GM19452 (cell line): ENCODE results near the gene IL17RA.

ENCODE experiments used
- ATAC-seq: cut with Tn5 transposase; IDR thresholded peaks from one replicate; pipeline ENCODE4 v1.9.1; 2021; ENCODE audit not compliant: unreplicated experiment

The IL17RA gene

GRCh38 chr22:17106161-17106784, 21.5 kb downstream of the IL17RA start:
- ATAC-seq: no peak

- no peak for ATAC-seq
Measured at GRCh38 chr22:17106785-17107546, 22.2 kb downstream of the IL17RA start.

DNA sequence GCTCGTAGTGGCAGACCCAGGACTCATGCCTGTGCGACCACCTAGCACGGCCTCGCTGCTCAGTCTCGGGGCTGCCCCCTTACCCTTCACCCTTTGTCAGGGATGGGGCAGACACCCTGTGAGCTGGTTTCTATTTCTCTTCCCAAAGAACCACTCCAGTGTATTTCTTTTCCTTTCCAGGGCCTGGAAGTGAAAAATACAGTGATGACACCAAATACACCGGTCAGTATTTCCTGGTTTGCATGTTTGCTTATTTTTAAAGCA, 22.7 kb downstream of the IL17RA start:
- no peak for ATAC-seq

DNA sequence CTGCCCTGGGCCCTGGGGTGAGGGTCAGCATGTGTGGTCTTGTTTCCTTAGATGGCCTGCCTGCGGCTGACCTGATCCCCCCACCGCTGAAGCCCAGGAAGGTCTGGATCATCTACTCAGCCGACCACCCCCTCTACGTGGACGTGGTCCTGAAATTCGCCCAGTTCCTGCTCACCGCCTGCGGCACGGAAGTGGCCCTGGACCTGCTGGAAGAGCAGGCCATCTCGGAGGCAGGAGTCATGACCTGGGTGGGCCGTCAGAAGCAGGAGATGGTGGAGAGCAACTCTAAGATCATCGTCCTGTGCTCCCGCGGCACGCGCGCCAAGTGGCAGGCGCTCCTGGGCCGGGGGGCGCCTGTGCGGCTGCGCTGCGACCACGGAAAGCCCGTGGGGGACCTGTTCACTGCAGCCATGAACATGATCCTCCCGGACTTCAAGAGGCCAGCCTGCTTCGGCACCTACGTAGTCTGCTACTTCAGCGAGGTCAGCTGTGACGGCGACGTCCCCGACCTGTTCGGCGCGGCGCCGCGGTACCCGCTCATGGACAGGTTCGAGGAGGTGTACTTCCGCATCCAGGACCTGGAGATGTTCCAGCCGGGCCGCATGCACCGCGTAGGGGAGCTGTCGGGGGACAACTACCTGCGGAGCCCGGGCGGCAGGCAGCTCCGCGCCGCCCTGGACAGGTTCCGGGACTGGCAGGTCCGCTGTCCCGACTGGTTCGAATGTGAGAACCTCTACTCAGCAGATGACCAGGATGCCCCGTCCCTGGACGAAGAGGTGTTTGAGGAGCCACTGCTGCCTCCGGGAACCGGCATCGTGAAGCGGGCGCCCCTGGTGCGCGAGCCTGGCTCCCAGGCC, 23.7 kb downstream of the IL17RA start:
- ATAC-seq: no peak

GRCh38 chr22:17109113-17109865, 24.5 kb downstream of the IL17RA start:
- no peak for ATAC-seq

DNA sequence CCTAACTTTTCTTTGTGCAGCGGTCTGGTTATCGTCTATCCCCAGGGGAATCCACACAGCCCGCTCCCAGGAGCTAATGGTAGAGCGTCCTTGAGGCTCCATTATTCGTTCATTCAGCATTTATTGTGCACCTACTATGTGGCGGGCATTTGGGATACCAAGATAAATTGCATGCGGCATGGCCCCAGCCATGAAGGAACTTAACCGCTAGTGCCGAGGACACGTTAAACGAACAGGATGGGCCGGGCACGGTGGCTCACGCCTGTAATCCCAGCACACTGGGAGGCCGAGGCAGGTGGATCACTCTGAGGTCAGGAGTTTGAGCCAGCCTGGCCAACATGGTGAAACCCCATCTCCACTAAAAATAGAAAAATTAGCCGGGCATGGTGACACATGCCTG, 25.2 kb downstream of the IL17RA start:
- ATAC-seq: no peak

- ATAC-seq: no peak
Measured at GRCh38 chr22:17110791-17111550, 26.2 kb downstream of the IL17RA start.

DNA sequence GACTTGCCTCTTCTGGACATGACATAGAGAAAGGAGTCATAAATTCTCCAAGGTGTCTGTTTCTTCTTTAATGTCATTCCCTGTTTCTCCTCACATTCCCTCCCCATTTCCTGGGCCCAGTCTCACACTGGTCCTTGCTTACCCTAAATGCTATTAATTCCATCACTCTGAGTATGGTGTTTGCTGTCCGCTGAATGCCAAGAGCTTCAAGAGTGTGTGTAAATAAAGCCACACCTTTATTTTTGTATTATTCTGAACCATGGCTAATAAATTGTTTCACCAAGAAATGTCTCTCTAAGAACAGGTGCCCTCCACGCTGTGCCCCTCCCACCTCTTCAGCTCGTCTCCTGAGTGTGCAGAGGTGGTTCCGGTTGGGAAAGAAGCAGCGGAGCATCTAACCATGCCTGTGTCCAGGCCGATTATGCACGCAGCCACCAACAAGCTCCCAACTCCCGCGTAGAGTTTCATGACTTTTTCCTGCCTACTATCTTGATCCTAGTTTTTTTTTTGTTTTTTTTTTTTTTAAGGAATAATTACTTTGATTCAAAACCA, 27.8 kb downstream of the IL17RA start:
- no peak for ATAC-seq

GRCh38 chr22:17113600-17113999, 28.8 kb downstream of the IL17RA start:
- ATAC-seq: no peak

DNA sequence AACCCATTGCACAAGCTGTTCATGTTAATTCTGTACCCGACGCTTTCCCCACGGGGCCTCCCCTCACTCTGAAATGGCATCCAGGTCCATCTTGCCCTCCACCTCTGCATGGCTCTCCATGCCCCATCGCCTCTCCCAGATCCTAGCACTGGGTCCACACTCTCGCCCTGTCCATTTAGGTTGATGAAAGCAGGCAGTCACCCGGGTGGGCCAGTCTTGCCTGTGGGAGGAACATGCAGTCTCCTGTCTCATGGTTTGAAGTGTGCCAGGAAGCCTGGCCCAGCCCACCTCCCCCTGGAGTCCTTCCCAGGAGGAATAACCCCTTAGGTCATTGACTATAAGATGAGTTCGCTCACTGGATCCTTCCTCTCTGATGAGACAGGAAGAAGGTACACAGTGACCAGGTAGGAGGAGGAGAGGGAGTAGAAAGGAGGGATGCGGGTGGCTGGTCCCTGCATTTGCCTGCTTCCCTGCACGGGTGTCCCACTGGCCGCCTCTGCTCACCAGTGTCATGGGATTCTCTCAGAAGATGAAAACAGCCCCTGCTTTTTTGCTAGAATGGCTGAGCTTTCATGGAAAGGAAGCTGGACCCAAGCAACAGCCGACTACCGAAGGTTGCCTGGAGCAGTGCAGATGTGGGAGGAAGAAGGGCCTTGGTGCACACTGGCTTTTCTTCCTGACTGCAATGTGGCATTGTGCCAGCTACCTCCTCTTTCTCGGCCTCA, 29.5 kb downstream of the IL17RA start:
- no peak for ATAC-seq

DNA sequence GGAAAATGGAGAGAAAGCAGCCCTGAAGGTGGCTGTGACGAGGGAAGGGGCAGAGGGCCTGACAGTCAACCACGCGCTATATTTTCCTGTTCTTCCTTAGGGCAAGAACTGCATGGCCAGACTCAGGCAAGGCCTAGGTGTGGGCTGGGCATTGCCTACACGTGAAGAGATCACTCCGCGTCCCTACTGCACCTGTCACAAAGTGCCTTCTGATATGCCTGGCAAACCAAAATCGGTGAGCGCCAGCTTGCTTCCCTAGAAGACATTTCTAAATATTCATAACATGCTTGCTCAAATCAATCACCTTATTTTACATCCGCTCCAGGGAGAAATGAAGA, 30.1 kb downstream of the IL17RA start:
- ATAC-seq: no peak

GRCh38 chr22:17115236-17115635, 30.4 kb downstream of the IL17RA start:
- no peak for ATAC-seq

DNA sequence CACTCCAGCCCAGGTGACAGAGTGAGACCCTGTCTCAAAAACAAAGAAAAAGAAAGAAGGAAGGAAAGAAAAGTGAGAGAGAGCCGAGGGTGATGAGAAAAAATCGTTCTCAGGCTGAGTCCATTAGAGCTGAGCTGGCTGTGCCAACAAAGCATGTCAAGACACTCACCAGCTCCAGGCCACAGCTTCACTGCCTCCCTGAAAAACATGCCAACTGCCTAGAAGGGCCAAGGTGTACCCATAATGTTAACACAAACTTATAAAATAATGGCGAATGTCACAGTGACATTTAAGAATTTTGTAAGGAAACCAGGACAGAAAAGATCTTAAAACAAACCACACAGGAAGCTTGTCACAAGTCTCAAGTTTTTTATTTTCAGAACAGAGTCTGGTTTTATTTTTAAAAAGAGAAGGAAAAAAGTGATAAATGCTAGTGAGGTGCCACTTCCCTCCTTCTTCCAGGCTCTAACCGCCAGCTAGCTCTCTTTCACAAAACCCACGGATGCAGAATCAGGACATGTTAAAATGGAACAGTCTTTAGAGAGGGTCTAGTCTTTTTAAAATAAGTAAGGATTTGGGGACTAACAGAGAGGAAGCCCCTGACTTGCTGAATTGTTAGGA, 31.3 kb downstream of the IL17RA start:
- ATAC-seq: no peak

DNA sequence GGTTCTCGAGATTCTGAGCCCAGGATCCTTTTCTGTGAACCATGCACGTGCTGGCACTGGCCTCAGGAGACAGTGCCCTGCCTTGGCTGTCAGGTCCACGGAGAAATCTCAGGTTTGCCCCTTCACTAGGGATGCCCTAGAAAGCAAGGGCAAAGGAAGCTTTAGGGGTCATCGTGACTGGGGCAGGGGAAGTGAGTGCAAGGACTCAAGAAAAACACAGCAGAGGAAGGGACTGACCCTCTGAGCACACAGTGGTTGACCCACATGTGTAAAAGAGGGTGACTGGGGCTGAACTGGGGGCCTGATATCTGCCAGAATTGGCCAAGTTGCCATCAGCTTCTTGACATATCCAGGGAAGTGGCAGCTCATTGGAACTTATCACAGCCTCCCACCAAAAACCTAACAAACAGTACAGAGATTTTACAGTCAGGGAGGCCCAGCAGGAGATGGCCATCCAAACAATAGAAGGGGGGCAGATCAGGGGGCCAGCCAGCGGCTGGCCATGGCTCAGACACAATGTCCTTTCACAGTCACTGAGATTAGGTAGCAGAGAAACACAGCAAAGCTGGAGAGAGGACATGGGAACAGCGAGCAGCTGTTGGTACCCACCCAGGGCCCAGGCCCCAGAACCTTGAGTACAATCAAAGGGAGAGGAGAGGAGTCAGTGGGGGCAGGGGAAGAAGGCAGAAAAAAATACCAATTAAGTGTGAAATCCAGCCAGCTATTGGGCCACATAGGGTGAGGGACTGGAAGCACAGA, 32.0 kb downstream of the IL17RA start:
- no peak for ATAC-seq

- ATAC-seq: no peak
Measured at GRCh38 chr22:17117400-17117799, 32.6 kb downstream of the IL17RA start.

DNA sequence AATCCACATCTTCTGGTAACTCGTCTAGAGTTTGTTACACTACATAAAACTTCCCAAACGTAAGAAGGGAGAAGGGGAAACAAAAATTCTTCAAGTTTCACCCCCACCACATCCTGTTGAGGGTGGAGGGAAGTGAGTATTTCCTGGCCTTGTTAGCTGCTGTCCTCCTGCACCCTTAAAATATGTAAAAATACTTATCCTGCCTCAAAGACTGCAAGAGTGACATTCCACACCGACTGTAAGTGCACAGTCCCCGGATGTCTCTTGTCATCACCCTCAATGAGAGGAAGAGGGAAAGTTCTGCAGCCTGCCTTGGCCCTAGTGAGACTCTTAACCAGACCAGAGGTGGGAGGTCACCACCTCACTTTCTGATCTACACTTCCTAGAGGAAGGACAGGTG, 33.1 kb downstream of the IL17RA start:
- ATAC-seq: no peak

- no peak for ATAC-seq
Measured at GRCh38 chr22:17118342-17118741, 33.5 kb downstream of the IL17RA start.

DNA sequence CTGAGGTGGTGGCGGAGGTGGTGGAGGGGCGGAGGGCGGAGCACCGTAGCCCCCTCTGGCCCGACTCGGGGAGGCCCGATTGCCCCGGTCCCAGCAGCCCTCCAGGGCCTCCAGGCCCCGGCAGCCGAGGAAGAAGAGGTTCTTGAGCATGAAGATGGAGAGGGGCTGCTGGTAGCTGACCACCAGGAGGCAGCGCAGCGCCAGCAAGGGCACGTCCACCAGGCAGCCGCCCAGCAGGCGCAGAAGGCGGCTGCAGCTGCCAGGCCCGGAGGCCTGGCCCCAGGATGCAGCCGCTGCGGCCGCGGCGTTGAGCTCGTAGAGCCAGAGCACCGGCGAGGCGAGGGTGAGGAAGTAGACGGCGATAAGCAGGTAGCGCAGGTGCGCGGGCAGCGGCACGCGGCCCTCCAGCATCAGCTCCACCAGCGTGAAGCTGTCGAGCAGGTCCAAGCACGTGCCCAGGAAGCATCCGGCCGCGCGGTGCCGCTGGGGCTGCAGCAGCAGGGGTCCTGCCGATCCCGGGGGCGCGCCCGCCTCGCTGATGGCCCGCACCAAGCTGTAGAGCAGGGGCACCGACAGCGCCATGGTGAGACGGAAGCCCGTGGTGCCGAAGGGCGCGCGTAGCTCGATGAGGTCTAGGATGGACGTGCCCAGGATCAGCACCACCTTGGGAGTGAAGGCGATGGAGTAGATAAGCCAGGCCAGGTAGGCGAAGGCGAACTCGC, 34.8 kb downstream of the IL17RA start:
- ATAC-seq: no peak
